Measurements from ENCODE around the gene SDS. TPM values are rescaled to one million over a fixed set of nuclear protein-coding genes. Genes with fewer than 3 reads are reported as not detected.

The SDS gene
- total and polyA plus RNA-seq, 2 of the 13 experiments (the other 11 are each of a cell fraction or from before 2014, with no cell fraction given) = not detected

DNA sequence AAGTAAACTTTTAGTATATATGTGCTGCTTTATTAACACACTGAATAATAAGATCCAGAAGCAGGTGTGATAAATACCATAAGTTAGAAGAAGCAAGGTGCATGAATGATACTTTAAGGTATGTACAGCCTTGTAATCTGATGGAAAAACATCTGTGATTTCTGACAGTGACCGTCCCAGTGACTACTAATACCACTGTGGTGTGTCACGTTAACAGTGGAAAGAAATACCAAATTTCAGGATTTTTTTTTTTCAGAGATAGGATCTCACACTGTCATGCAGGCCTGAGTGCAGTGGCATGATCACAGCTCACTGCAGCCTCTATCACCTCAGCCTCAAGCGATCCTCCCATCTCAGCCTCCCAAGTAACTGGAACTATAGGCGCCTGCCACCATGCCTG, 21.5 kb downstream of the SDS start (continued):
- TF ChIP-seq, protein P1, sequence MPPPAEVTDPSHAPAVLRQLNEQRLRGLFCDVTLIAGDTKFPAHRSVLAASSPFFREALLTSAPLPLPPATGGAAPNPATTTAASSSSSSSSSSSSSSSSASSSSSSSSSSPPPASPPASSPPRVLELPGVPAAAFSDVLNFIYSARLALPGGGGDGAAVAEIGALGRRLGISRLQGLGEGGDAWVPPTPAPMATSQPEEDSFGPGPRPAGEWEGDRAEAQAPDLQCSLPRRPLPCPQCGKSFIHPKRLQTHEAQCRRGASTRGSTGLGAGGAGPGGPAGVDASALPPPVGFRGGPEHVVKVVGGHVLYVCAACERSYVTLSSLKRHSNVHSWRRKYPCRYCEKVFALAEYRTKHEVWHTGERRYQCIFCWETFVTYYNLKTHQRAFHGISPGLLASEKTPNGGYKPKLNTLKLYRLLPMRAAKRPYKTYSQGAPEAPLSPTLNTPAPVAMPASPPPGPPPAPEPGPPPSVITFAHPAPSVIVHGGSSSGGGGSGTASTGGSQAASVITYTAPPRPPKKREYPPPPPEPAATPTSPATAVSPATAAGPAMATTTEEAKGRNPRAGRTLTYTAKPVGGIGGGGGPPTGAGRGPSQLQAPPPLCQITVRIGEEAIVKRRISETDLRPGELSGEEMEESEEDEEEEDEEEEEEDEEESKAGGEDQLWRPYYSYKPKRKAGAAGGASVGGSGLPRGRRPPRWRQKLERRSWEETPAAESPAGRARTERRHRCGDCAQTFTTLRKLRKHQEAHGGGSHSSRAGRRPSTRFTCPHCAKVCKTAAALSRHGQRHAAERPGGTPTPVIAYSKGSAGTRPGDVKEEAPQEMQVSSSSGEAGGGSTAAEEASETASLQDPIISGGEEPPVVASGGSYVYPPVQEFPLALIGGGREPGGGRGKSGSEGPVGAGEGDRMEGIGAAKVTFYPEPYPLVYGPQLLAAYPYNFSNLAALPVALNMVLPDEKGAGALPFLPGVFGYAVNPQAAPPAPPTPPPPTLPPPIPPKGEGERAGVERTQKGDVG (CRISPR knock-in tag; IDR thresholded peaks at IDR 0.05; ENCODE audit: borderline replicate concordance) = no peak
- no peak for TF ChIP-seq SALL2 (CRISPR knock-in tag; IDR thresholded peaks at IDR 0.05)
- no peak for TF ChIP-seq SMAD1 (CRISPR knock-in tag; IDR thresholded peaks at IDR 0.05; ENCODE audit: borderline replicate concordance, low read depth)
- no peak for TF ChIP-seq TCF7L2 (IDR thresholded peaks at IDR 0.05; ENCODE audit: low read depth, low read length)
- no peak for TF ChIP-seq ELF3 (CRISPR knock-in tag; IDR thresholded peaks at IDR 0.05)
- no peak for TF ChIP-seq ZNF101 (CRISPR knock-in tag; IDR thresholded peaks at IDR 0.05; ENCODE audit: borderline replicate concordance, low read depth)
- no peak for TF ChIP-seq CEBPG (CRISPR knock-in tag; IDR thresholded peaks at IDR 0.05)
- TF ChIP-seq, protein P2, sequence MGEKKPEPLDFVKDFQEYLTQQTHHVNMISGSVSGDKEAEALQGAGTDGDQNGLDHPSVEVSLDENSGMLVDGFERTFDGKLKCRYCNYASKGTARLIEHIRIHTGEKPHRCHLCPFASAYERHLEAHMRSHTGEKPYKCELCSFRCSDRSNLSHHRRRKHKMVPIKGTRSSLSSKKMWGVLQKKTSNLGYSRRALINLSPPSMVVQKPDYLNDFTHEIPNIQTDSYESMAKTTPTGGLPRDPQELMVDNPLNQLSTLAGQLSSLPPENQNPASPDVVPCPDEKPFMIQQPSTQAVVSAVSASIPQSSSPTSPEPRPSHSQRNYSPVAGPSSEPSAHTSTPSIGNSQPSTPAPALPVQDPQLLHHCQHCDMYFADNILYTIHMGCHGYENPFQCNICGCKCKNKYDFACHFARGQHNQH (CRISPR knock-in tag; IDR thresholded peaks at IDR 0.05) = no peak

DNA sequence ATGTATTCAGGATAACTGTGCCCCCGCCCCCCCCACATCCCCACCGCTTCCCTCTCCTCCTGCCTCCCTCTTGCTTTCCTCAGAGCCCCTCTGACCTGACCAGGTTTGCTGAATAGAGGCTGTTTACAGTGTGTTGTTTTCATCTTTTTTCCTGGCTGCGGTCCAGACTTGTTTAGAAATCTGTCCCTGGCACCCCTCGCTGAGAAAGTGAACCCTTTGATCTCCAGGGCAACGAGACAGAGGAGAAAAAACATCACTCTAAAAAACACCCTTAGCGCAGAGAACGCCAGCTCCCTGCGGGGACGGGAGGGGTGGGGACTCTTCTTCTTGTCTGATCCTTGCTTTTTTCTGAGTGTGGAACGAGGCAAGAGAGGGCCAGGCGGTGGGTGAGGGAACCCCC, 22.5 kb downstream of the SDS start:
- TF ChIP-seq SUZ12 (IDR thresholded peaks at IDR 0.05; ENCODE audit: low read depth, low read length) (no peak), RBFOX2 (IDR thresholded peaks at IDR 0.05; ENCODE audit: low read depth, low read length) (no peak), ZNF337 (CRISPR knock-in tag; IDR thresholded peaks at IDR 0.05; ENCODE audit: borderline replicate concordance, low read depth) (no peak), ZNF629 (CRISPR knock-in tag; conservative IDR thresholded peaks at IDR 0.05) (no peak), KDM6A (CRISPR knock-in tag; IDR thresholded peaks at IDR 0.05; ENCODE audit: low read depth) (no peak), HHEX (CRISPR knock-in tag; IDR thresholded peaks at IDR 0.05) (no peak), ZFYVE20 (CRISPR knock-in tag; IDR thresholded peaks at IDR 0.05; ENCODE audit: borderline replicate concordance, low read depth) (no peak), HDAC6 (IDR thresholded peaks at IDR 0.05; ENCODE audit: low read depth, low read length) (no peak), NFE2 (CRISPR knock-in tag; IDR thresholded peaks at IDR 0.05) (no peak), ZNF12 (CRISPR knock-in tag; IDR thresholded peaks at IDR 0.05) (no peak), RCOR2 (CRISPR knock-in tag; IDR thresholded peaks at IDR 0.05) (no peak)
- TF ChIP-seq, protein P3, sequence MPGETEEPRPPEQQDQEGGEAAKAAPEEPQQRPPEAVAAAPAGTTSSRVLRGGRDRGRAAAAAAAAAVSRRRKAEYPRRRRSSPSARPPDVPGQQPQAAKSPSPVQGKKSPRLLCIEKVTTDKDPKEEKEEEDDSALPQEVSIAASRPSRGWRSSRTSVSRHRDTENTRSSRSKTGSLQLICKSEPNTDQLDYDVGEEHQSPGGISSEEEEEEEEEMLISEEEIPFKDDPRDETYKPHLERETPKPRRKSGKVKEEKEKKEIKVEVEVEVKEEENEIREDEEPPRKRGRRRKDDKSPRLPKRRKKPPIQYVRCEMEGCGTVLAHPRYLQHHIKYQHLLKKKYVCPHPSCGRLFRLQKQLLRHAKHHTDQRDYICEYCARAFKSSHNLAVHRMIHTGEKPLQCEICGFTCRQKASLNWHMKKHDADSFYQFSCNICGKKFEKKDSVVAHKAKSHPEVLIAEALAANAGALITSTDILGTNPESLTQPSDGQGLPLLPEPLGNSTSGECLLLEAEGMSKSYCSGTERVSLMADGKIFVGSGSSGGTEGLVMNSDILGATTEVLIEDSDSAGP (CRISPR knock-in tag; IDR thresholded peaks at IDR 0.05; ENCODE audit: borderline replicate concordance) = no peak
- Histone ChIP-seq H3K79me2 (ENCODE audit: insufficient read depth, low read length) (no peaks in the 10 kb centered on the region), H3K9ac (ENCODE audit: insufficient read depth, low read depth, low read length) (no peak overlapping the region), H3K9me3 (ENCODE audit: low read length) (no peaks in the 10 kb centered on the region), H3K4me2 (ENCODE audit: low read depth, low read length) (no peak overlapping the region), H3K27ac (ENCODE audit: extremely low read length, insufficient read depth, low read length) (no peak overlapping the region), H4K20me1 (ENCODE audit: insufficient read depth, low read length) (no peaks in the 10 kb centered on the region), H3K36me3 (replicated peaks in 1 of 2; ENCODE audit: control insufficient read depth in 1 of 2, insufficient read depth in 2 of 2, low read length in 2 of 2) (peaks cover 5 to 16% of the 10 kb centered on the region in 2 experiments; a peak in 4 of 5 replicates), H3K4me1 (ENCODE audit: insufficient read depth, low read length) (no peaks in the 10 kb centered on the region), H3K4me3 (replicated peaks in 1 of 3; ENCODE audit: insufficient read depth in 1 of 3, low read depth in 2 of 3, low read length in 3 of 3) (no peak overlapping the region), H3K27me3 (ENCODE audit: control insufficient read depth in 1 of 2, insufficient read depth in 2 of 2, low read length in 2 of 2) (no peaks in the 10 kb centered on the region), H2AFZ (ENCODE audit: low read length) (no peak overlapping the region)
- FAIRE-seq (no peak), ATAC-seq (no peak), DNase-seq (ENCODE audit: low spot score) (no peak)
- 89% methylated on average over 11 of the region's 11 CpGs for WGBS (ENCODE audit: low lambda C conversion rate)
- in situ Hi-C loops (cut with HindIII; ENCODE audit: extremely low pct_ligation_motif_present, low pct_unique_long_range_greater_than_20kb) = no loop called here
- intact Hi-C loops (cut with micrococcal nuclease; ENCODE audit: unreplicated experiment) = no loop called here
- ChIA-PET CTCF (ENCODE audit: low intra/inter-chr PET ratio, low total read pairs) (no interaction called here), POLR2A (no interaction called here)
- no TSS peak for BruUV-seq (replicated peaks)
